Stimulated activated CD4-positive, alpha-beta T cell treated with anti-CD3 and anti-CD28 coated beads, TNF-alpha, amount 100 ng/mL, for 48 hours (primary cell): ENCODE measurements around the gene PROX2.

Experiments
- DNase-seq, 3 donors: peaks; one replicate each; pipeline ENCODE4 v3.0.0-alpha.2; 2020; ENCODE audit warnings: low read depth in 3 of 3

Gene PROX2

GRCh38 chr14:74909501-74909900 is 33.6 kb upstream of the PROX2 start:
- no peak for DNase-seq

GRCh38 chr14:74908861-74909341 is 33.0 kb upstream of the PROX2 start:
- no peak for DNase-seq

- DNase-seq = no peak
Measured at GRCh38 chr14:74907744-74908143, 31.8 kb upstream of the PROX2 start.

DNA sequence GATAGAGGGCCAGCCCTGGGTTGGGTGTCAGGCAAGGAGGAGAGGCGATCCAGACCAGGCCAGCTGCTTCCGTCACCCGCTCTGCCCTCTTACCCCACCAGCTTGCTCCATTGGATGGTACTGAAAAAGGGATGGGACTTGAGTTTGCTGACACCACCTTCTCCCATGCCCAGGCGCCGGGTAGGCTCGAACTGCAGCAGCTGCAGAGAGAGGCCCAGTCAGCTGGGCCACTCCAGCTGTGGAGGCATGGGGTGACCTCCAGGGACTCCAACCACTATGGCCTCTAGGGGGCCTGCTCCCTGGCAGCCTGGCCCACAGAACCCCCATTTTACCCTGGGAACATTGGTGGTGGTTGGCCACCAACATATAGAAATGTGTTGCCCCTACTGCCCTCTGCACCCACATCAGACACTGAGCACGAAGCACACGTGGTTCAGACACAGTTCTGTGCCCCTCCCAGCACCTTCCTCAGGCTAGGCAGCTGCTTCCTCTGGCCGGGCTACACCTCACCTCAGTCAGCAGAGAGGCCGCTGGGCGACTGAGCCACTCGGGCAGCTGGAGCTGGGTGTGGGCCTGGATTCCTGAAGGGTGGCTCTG is 31.1 kb upstream of the PROX2 start:
- DNase-seq = no peak

DNA sequence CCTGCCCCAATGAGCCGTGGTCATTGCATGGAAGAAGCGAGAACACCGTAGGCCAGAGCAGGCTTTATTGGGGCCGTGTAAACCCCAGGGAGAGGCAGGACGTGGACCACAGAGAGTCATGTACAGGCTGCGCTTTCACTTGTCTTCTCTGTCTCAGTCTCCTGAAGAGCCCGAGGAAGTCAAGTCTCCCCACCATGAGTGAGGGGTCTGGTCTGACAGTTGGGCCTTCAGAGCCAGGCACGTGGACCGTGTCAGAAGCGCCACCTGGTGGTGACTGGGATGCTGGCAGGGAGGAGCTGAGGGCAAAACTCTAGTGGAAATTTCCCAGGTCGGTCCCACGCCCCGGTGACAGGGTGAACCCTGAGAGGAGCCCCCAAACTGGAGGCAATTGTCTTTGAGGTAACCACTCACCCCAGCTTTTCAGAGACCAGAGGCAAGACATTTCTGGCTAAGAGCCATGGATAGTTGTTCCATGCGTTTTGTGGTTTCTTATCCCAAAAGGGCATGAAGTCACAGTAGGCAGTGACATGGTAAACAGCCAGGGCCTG is 29.7 kb upstream of the PROX2 start:
- DNase-seq = peak; percentile 49 to 78 (median 67)

DNA sequence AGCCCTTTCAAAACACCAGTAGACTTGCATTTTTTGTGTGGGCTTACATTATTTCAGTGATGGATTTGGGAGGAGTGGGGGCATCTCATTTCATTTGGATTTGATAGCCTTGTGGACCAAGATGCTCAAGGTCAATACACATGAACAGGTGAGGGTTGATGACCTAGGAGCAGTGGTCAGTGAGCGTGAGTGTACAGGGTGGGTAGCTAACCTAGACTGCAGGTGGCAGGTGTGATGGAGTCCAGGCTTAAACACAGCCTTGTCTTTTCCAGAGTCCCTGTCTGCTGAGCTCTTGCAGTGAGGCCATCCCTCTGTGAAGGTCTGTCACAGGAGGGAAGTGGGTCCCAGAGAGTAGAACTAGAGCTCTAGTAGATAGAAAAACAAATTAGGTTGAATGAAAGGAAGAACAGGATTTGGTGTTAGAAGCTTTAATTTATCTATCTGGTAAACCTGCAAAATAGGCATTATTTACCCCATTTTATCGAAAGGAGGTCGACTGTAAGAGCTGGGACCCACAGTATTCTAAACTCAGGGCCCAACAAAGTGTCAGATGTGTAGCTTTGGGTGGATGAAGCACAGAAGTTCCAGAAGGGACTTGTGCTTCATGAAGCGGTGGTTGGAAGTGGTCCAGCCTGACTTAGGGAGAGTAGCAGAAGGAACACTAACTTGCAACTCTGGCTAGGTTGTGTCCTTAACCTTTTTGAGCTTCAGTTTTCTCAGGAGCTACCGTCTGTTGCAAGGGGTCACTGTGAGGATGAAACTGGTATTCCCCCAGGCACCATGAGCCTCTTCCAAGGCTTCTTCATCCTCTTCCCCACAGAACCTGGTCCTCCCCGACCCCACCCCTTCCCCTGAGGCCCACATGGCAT is 28.9 kb upstream of the PROX2 start:
- DNase-seq = no peak

GRCh38 chr14:74902941-74903705 is 27.2 kb upstream of the PROX2 start:
- no peak for DNase-seq

DNA sequence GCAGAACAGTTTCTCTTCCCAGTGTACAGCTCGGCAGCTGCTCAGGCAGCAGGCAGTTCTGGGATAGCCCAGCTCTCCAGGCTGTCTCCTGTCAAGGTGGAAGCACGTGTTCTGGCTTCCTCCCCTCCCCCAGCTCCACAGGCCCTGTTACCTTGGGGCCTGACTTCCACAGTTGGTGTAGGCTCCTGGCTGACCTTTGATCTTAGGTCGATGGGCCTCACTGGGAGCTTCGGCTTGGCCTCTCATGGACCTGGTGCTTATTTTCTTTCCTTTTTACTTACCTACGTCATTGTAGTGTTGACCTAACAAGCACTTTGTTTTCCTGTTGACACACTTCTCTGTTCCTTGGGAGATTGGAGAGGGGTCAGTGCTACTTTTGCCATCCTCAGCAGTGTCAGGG is 22.7 kb upstream of the PROX2 start:
- no peak for DNase-seq

GRCh38 chr14:74898083-74898482 is 22.1 kb upstream of the PROX2 start:
- no peak for DNase-seq

DNA sequence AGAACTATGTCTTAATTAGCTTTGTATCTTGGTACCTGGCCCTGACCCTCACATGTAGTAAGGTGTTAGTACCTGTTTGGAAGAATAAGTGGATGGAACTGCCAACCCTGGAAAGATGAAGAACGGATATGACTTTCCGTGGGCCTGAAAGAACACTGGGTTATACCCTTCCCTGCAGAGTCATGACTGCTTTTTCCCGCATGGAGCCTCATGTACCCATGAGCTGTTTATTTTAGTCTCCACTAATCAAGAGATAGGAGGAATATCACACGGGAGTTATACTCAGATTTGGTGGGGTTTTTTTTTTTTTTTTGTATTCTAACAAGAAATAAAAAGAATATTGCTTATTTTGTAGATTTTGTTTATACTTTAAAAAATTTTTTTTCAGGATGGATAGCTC is 21.7 kb upstream of the PROX2 start:
- DNase-seq = no peak

DNA sequence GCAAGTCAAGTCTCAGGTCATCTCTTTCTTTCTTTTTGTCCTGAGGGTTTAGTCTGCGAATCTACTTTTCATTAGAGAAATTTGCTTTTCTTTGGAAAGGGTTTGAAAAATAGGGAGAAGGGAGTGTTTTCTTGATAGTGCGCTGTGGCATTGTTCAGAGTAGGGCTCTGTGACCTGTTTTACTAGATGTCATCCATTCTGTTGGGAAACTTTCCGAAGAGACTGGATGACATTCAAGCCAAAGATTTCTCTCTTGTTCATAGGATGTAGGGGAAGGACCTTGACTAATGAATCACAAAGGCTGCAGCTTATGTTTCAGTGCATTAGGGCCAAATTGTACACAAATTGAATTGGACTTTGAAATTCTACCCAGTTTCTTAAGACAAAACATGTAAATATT is 20.5 kb upstream of the PROX2 start:
- DNase-seq = no peak

DNA sequence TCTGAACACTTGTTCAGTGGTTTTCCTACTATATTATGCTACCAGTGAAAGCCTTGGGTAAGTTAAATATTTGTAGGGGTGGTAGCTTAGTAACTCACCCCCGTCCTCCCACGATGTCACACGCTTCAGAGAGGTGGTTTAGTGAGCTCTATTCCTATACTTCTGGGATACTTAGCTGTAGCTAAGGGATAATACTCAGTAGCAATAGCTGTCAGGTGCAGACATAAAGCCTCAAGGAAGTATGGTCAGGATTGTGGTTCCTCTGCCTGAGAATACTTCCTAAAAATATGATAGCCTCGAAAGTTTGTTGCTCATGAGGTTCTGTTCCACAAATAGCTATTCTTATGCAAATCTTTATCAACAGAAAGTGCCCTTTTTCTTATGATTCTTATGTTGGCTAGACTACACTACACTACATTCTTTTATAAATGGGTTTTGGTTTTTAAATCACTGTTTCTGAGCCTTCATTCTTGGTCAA is 17.7 kb upstream of the PROX2 start:
- DNase-seq = no peak

DNA sequence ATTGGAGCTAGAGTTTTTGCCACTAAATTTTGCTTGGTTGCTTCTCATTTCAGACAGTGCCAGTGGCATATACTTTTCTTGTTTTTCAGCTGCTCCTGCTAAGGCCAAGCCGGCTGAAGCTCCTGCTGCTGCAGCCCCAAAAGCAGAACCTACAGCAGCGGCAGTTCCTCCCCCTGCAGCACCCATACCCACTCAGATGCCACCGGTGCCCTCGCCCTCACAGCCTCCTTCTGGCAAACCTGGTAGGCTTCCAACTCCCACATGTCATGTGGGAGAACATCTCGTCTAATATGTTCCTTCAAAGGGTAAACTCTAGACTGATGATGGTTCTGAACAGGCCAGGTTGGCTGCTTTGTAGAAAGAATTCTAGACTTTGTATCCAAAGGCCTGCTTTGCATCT is 16.8 kb upstream of the PROX2 start:
- no peak for DNase-seq

DNA sequence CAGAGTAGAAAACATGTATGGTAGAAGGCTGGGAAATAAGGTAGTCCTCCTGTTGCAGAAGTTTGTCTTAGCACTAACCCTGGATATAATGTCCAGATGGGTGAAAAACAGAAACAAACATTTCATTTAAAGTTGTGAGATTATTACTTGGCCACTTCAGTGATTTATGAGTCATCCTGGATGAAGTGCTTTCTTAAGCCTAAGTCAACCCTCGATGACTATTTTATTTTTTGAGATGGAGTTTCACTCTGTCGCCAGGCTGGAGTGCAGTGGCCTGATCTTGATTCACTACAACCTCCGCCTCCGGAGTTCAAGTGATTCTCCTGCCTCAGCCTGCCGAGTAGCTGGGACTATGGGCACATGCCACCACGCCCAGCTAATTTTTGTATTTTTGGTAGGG is 15.9 kb upstream of the PROX2 start:
- DNase-seq = no peak

DNA sequence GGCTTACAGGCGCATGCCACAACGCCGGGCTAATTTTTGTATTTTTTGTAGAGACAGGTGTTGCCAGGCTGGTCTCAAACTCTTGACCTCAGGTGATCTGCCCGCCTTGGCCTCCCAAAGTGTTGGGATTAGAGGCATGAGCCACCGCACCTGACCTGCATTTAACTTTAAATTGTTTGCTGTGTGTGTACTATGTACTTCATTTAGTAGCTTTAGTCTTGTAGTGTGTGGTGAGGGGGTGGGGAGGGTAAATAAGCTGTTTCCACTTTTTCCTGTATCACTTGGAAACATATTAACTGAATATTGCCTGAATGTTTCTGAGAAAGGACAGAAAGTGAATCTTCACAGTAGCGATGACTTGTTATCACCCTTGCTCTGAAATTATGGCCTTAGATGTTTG is 14.3 kb upstream of the PROX2 start:
- DNase-seq = no peak

DNA sequence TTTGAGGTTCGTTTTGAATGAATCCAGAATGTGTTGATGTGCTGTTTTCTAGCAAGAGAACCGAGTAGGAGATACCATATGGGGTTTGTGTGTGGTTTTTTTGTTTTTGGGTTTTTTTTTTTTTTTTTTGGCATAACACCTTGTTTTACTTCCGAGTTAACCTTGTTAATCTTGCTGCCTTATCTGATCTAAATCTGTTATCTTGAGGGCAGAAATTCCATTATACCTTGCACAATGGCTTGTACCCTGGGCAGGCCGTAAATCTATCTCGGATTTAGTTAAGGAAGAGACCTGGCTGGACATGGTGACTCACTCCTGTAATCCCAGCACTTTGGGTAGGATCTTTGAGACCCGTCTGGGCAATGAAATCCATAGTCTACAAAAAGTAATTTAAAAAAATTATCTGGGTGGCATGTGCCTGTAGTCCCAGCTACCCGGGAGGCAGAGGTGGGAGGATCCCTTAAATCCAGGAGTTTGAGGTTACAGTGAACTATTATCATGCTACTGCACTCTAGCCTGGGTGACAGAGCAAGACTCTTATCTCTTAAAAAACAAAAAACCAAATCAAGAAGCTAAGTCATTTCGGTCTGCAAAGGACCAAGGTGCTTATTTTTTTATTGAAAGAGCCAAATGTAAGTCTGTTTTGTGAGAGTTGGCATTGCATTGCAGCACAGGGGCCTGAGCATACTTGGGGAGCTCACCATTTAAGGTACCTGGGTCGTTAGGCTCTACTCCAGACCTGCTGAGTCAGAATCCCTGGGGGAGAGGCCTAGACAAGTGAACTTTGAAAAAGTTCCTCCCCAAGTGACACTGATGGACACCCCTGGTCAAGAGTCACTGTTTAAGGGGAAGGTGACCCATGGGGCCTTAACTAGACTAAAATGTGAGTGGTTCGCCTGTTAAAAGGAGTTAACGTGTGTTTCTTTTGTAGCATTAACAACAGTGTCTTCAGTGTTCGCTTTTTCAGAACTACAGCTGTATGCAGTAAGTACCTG is 12.5 kb upstream of the PROX2 start:
- DNase-seq = no peak

GRCh38 chr14:74886001-74886400 is 10.1 kb upstream of the PROX2 start:
- DNase-seq = no peak

DNA sequence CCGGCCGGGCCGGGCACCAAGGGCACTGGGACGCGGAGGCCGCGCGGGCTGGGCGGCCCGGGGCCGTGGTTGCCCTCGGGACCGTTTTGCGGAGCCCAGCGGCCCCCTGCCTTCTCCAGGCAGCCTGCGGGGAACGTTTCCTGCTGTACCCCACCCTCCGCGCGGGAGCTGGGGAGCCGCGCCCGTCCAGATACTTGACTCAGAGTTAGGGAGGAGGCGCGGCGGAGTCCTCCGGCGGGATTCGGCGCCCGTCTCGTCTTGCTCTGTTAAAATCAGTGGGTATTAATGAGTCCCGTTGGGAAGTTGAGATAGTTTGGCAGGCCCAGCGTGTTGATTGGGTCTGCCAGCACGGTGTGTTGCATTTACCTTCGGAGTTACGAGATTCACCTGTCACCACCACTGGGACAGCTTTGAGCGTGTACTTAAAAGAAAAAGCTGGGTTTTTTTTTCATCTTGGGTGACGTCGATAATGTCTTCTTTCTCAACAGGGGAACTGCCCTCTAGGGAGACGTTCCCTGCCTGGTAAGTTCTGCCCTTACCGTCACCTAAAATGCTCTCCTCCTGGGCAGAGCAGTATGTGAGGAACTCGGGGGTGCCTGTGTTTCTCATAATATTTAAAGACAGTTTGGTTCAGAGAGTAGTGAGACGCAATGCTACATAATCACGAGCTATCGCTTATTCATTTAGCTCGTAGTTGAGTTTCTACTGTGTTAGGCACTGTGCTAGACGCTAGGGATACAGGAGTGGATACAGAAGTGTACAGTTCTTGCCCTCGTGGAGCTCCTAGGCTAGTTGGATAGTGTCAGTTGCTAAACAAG is 6.4 kb upstream of the PROX2 start:
- DNase-seq = peak; percentile 21 to 40 (median 22)

DNA sequence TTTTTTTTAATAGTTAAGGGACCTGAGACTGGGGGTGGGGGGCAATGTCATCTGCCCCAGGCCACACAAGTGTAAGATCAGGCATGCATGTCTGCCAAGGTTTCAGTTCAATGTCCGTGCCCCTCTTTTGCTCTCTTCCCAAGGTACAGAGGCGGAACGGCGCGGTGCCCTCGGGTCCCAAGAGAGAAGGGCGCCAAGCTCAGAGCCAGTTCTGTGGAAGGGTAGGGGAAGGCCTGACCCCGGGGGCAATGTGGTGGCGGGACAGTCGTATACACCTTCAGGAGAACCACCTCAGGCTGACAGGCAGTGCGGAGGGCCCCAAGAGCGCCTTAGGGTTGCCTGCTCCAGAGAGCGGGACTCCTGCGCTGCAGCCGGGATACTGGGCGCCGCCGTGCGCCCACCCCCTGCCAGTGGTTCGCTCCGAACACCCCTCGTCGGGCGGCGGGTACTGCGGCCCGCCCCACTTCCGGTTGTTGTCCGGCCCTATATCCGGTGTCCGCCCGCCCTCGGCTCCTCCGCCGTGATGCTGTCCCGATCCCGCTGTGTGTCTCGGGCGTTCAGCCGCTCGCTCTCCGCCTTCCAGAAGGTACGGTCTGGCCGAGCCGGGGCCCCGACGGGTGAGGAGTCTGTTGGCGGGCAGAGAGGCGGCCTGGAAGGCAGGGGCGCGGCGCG is 5.6 kb upstream of the PROX2 start, which contains the start of gene DLST:
Gene DLST, plus strand, starts transcription at position 486 of the 672 bp plus-strand sequence. Its CDS starts 38 bp downstream, at position 524.
- DNase-seq = peak; percentile 73 to 86 (median 79)
